K562 (cell line): ENCODE results near the gene COL6A6. TPM values are rescaled to one million over a fixed set of nuclear protein-coding genes. Genes with fewer than 3 reads are reported as not detected.

Experiments used
- ATAC-seq: fragments of 200-7000 bp; cut with Tn5 transposase; 3 replicates; pipeline ENCODE4 v1.9.1; 2020; ENCODE audit warnings: moderate library complexity
- BruUV-seq: library from RNA; stranded (reverse); fragments of 400-500 nt; replicated peaks from 2 replicates; lab custom pipeline; 2021; lab: Mats Ljungman, UMichigan
- CTCF ChIA-PET: fragments of 300-600 bp; formaldehyde crosslinking; extraction: SDS; loops from one replicate; lab custom pipeline; 2021; ENCODE audit warnings: low intra/inter-chr PET ratio; lab: Yijun Ruan, JAX
- POLR2A ChIA-PET: fragments of 300-600, 350-650 bp; sonication (Branson Sonifier 250); formaldehyde crosslinking; extraction: SDS; loops from one replicate; lab custom pipeline; 2021; ENCODE audit warnings: antibody characterized with exemption, inconsistent platforms; lab: Yijun Ruan, JAX
- DNase-seq, 4 experiments: peaks; one replicate each; pipeline versions ENCODE4 v3.0.0 to v3.0.0-alpha.2; 2011 to 2018; ENCODE audit warnings: low spot score in 3 of 4, mixed read lengths in 3 of 4; ENCODE audit errors: extremely low read depth in 1 of 4
- FAIRE-seq: peaks from 2 replicates; lab custom pipeline; 2011; peaks lifted over from hg19 to GRCh38; lab: Jason Lieb, UNC
- H2AFZ ChIP-seq: 2 replicates; pipeline ENCODE4 v1.6.0; 2011; ENCODE audit warnings: low read depth, low read length, control low read depth, inconsistent platforms
- H3K27ac ChIP-seq: fragments of 200-600 bp; 3 replicates; pipeline ENCODE4 v1.8.0; 2011; ENCODE audit warnings: low read depth, mild to moderate bottlenecking, control low read depth, inconsistent platforms, low read length, moderate library complexity, mixed read lengths; ENCODE audit errors: extremely low read depth
- H3K27me3 ChIP-seq, 2 experiments: fragments of 300-600 bp in 1 of 2; 2 replicates in 1 of 2; 3 replicates in 1 of 2; pipeline versions ENCODE4 v1.6.0 to v1.8.0; 2011; ENCODE audit warnings: inconsistent platforms in 2 of 2, low read length in 2 of 2, mild to moderate bottlenecking in 1 of 2, mixed read lengths in 1 of 2, moderate library complexity in 1 of 2; ENCODE audit not compliant: control insufficient read depth in 2 of 2, insufficient read depth in 2 of 2
- H3K36me3 ChIP-seq: fragments of 300-600 bp; 3 replicates; pipeline ENCODE4 v1.8.0; 2011; ENCODE audit warnings: mild to moderate bottlenecking, low read length, inconsistent platforms; ENCODE audit not compliant: control insufficient read depth, insufficient read depth
- H3K4me1 ChIP-seq, 2 experiments: fragments of 200-600 bp in 1 of 2; replicated peaks in 1 of 2; 2 replicates in 1 of 2; 3 replicates in 1 of 2; pipeline versions ENCODE4 v1.5.1 to v1.8.0; 2011; ENCODE audit warnings: inconsistent platforms in 2 of 2, low read length in 2 of 2, mild to moderate bottlenecking in 1 of 2, mixed read lengths in 1 of 2, moderate library complexity in 1 of 2; ENCODE audit not compliant: control insufficient read depth in 2 of 2, insufficient read depth in 2 of 2
- H3K4me2 ChIP-seq: 2 replicates; pipeline ENCODE4 v1.6.1; 2011; ENCODE audit warnings: low read length, control low read depth, inconsistent platforms, mixed read lengths; ENCODE audit not compliant: insufficient read depth
- H3K4me3 ChIP-seq: fragments of 200-600 bp; sonication (generic), shearing (Covaris generic); 2 replicates; pipeline ENCODE4 v1.5.1; 2016; ENCODE audit warnings: control low read depth, inconsistent platforms
- H3K79me2 ChIP-seq: fragments of 200-600 bp; 3 replicates; pipeline ENCODE4 v1.8.0; 2011; ENCODE audit warnings: low read length, inconsistent platforms; ENCODE audit not compliant: control insufficient read depth, insufficient read depth
- H3K9ac ChIP-seq, 2 experiments: 2 replicates each; pipeline versions ENCODE4 v1.6.0 to v1.6.1; 2011; ENCODE audit warnings: low read depth in 2 of 2, low read length in 2 of 2, control low read depth in 1 of 2, inconsistent platforms in 1 of 2, mild to moderate bottlenecking in 1 of 2, mixed read lengths in 1 of 2; ENCODE audit not compliant: insufficient read depth in 1 of 2
- H3K9me1 ChIP-seq: one replicate; pipeline ENCODE4 v1.6.0; 2011; ENCODE audit warnings: inconsistent platforms, mild to moderate bottlenecking, low read length, moderate library complexity; ENCODE audit not compliant: control insufficient read depth, insufficient read depth
- H3K9me3 ChIP-seq: replicated peaks from 2 replicates; pipeline ENCODE4 v1.5.1; 2011; ENCODE audit warnings: low read depth, low read length, inconsistent platforms; ENCODE audit not compliant: control insufficient read depth, insufficient read depth
- H4K20me1 ChIP-seq: replicated peaks from 2 replicates; pipeline ENCODE4 v1.6.1; 2011; ENCODE audit warnings: low read length, inconsistent platforms, mixed read lengths; ENCODE audit not compliant: control insufficient read depth, insufficient read depth
- BACH1 ChIP-seq: fragments of 200-800 bp; sonication (Bioruptor generic); IDR thresholded peaks from 2 replicates; pipeline ENCODE4 v1.6.1; 2016; ENCODE audit warnings: missing genetic modification characterization, missing compliant biosample characterization
- FIP1L1 ChIP-seq: fragments of 200-400 bp; formaldehyde crosslinking; IDR thresholded peaks from 2 replicates; pipeline ENCODE4 v1.6.1; 2018; ENCODE audit warnings: mild to moderate bottlenecking, low read depth, low read length; ENCODE audit not compliant: poor library complexity, severe bottlenecking
- GABPA ChIP-seq: fragments of 200-800 bp; sonication (Bioruptor generic); conservative IDR thresholded peaks from 2 replicates; pipeline ENCODE4 v1.6.1; 2016; ENCODE audit warnings: low read depth, missing genetic modification characterization, missing compliant biosample characterization
- GTF2E2 ChIP-seq: fragments of 200-800 bp; sonication (Bioruptor generic); IDR thresholded peaks from 2 replicates; pipeline ENCODE4 v1.6.1; 2016; ENCODE audit warnings: missing genetic modification characterization, missing compliant biosample characterization
- JUND ChIP-seq, 2 experiments: IDR thresholded peaks; 2 replicates in 1 of 2; 3 replicates in 1 of 2; pipeline ENCODE4 v1.6.1; 2011; ENCODE audit warnings: borderline replicate concordance in 2 of 2, low read depth in 2 of 2, low read length in 2 of 2, improper control_type of control experiment in 1 of 2, missing biosample characterization in 1 of 2, missing genetic modification characterization in 1 of 2, missing genetic modification reagents in 1 of 2
- MCM3 ChIP-seq: fragments of 450-650 bp; IDR thresholded peaks from 2 replicates; pipeline ENCODE4 v1.6.1; 2016
- NFIX ChIP-seq: fragments of 250-450 bp; sonication (Bioruptor Pico); IDR thresholded peaks from 2 replicates; pipeline ENCODE4 v1.4.0; 2020; ENCODE audit warnings: low read depth, mild to moderate bottlenecking, moderate library complexity
- PTRF ChIP-seq: fragments of 450-650 bp; IDR thresholded peaks from 2 replicates; pipeline ENCODE4 v1.6.1; 2016; ENCODE audit warnings: mild to moderate bottlenecking, missing genetic modification characterization, missing compliant biosample characterization
- UBTF ChIP-seq, 2 experiments: IDR thresholded peaks; 2 replicates each; pipeline ENCODE4 v1.6.1; 2012; ENCODE audit warnings: improper control_type of control experiment in 2 of 2, low read depth in 2 of 2, low read length in 2 of 2, borderline replicate concordance in 1 of 2
- ZBTB1 ChIP-seq: sonication (generic); formaldehyde crosslinking; IDR thresholded peaks from 2 replicates; pipeline ENCODE4 v1.8.1; 2023; ENCODE audit warnings: missing genetic modification reagents, low read depth, mild to moderate bottlenecking, borderline replicate concordance
- ZFP30 ChIP-seq: fragments of 250-450 bp; sonication (Bioruptor Pico); IDR thresholded peaks from 2 replicates; pipeline ENCODE4 v1.8.0; 2022; ENCODE audit warnings: moderate library complexity, mild to moderate bottlenecking, inconsistent platforms, borderline replicate concordance
- ZNF717 ChIP-seq: fragments of 250-450 bp; sonication (Bioruptor Pico); IDR thresholded peaks from 2 replicates; pipeline ENCODE4 v1.5.0; 2021
- WGBS: fragments of 100-300 bp; shearing (Covaris generic); methylation state at CpG from one replicate; pipeline ENCODE4 v1.1.6; 2016; ENCODE audit warnings: low coverage, mixed read lengths; ENCODE audit not compliant: insufficient coverage; ENCODE audit errors: missing lambda C conversion rate; 5-methylcytosine and 5-hydroxymethylcytosine counted together
- in situ Hi-C: fragments of 300-500 bp; cut with MboI; formaldehyde crosslinking; loops from 4 replicates; pipeline ENCODE4 v1.15.0; 2018; ENCODE audit warnings: inconsistent platforms, mixed read lengths
- intact Hi-C: fragments of 100-400 bp; cut with micrococcal nuclease; formaldehyde crosslinking; loops from 2 replicates; pipeline ENCODE4 v1.14.2; 2022
- polyA plus RNA-seq, 8 experiments: library from polyadenylated mRNA; depleted of rRNA in 4 of 8; stranded (reverse) in 5 of 8; unstranded in 3 of 8; fragments of >200 nt; fragmentation: Nextera tagmentation in 2 of 8; fragmentation: Illumina TruSeq in 1 of 8; extraction: Ambion mirVana in 2 of 8; extraction: Trizol in 1 of 8; gene quantifications; 2 replicates each; pipeline versions ENCODE4 v1.2.1 to v1.2.3, GENCODE V29; 2011 to 2014; ENCODE audit warnings: inconsistent platforms in 1 of 8, missing spikeins in 1 of 8
- total RNA-seq, 7 experiments: library from RNA; depleted of rRNA in 6 of 7; stranded (reverse); fragments of >200 nt in 6 of 7; fragmentation: Illumina TruSeq in 2 of 7; extraction: Trizol in 2 of 7; gene quantifications; 2 replicates each; pipeline versions ENCODE4 v1.2.1 to v1.2.3, GENCODE V29; 2011 to 2021; ENCODE audit warnings: low replicate concordance in 1 of 7

Gene COL6A6
- total and polyA plus RNA-seq, 9 of the 15 experiments (the other 6 are each of a cell fraction or from before 2014, with no cell fraction given) = 0.03 to 0.04 (median 0.03) TPM; not detected in 4

GRCh38 chr3:130529486-130530215 lies 12.7 kb downstream of the COL6A6 start:
- Histone ChIP-seq H2AFZ (peak overlapping the region; percentile 34; the same call in 1 of the 2 replicates), H3K27me3 (no peaks in the 10 kb centered on the region; a peak in 4 of 5 replicates), H3K9ac (no peak overlapping the region), H3K79me2 (no peaks in the 10 kb centered on the region), H3K4me3 (no peak overlapping the region), H4K20me1 (no peaks in the 10 kb centered on the region), H3K4me2 (no peak overlapping the region), H3K9me1 (peaks cover 2% of the 10 kb centered on the region), H3K4me1 (no peaks in the 10 kb centered on the region), H3K36me3 (no peaks in the 10 kb centered on the region), H3K9me3 (no peaks in the 10 kb centered on the region), H3K27ac (no peak overlapping the region)
- ATAC-seq = no peak
- 16% methylated on average over 5 of the region's 5 CpGs for WGBS
- BruUV-seq = no TSS peak
- POLR2A ChIA-PET = no interaction called here
- in situ Hi-C loops = loop anchor here (5.0 kb wide), 1 partner anchor 242 kb away; no protein-coding TSS in a partner anchor
- intact Hi-C loops = loop anchor here (10.0 kb wide), 1 partner anchor 375 kb away; no protein-coding TSS in a partner anchor
- CTCF ChIA-PET = no interaction called here
- no peak for FAIRE-seq
- DNase-seq = no peak
- TF ChIP-seq GABPA (tag) = no peak
- no peak for TF ChIP-seq PTRF (tag)
- no peak for TF ChIP-seq NFIX (CRISPR knock-in tag)
- TF ChIP-seq GTF2E2 (tag) = no peak
- no peak for TF ChIP-seq BACH1 (tag)
- no peak for TF ChIP-seq JUND (IDR thresholded peaks at IDR 0.05; ENCODE audit: borderline replicate concordance, low read depth, low read length)
- TF ChIP-seq JUND (tag; IDR thresholded peaks at IDR 0.05; ENCODE audit: borderline replicate concordance, low read depth, low read length) = no peak
- no peak for TF ChIP-seq ZBTB1 (CRISPR knock-in tag)
- TF ChIP-seq ZNF717 (CRISPR knock-in tag) = no peak
- TF ChIP-seq UBTF (IDR thresholded peaks at IDR 0.05; ENCODE audit: borderline replicate concordance in 1 of 2, low read depth in 2 of 2, low read length in 2 of 2) = no peak
- TF ChIP-seq ZFP30 = no peak
- no peak for TF ChIP-seq MCM3
- no peak for TF ChIP-seq FIP1L1
